Stimulated activated naive B cell treated with anti-CD40 and anti-IgM and Interleukin-4, amounts not matched to agents 10 μg/mL and 1 μg/mL and 100 μg/mL, for 72 hours (primary cell): ENCODE measurements around the gene ZBTB7A.
"Not testable (repeated sequence)": the region's sequence is repeated elsewhere in the genome, so short reads cannot be mapped to it uniquely, and the experiment has no call there.

Experiments used
- ATAC-seq, 2 donors: fragments of 150-1000 bp; cut with Tn5 transposase; replicated peaks; 2 replicates each; pipeline ENCODE4 v1.10.0; 2021; ENCODE audit warnings: moderate library complexity in 1 of 2
- DNase-seq: peaks from one replicate; pipeline ENCODE4 v3.0.0; 2021
- H3K27ac Mint-ChIP-seq: one replicate; pipeline ENCODE4 v1.8.0; 2022; ENCODE audit warnings: mild to moderate bottlenecking, mixed read lengths
- H3K27me3 Mint-ChIP-seq, 2 donors: one replicate each; pipeline ENCODE4 v1.8.0; 2022; ENCODE audit warnings: mixed read lengths in 2 of 2
- H3K36me3 Mint-ChIP-seq, 2 donors: one replicate each; pipeline ENCODE4 v1.8.0; 2022; ENCODE audit warnings: mixed read lengths in 2 of 2, mild to moderate bottlenecking in 1 of 2
- H3K4me1 Mint-ChIP-seq, 2 donors: one replicate each; pipeline ENCODE4 v1.8.0; 2022; ENCODE audit warnings: mixed read lengths in 2 of 2, mild to moderate bottlenecking in 1 of 2
- H3K4me3 Mint-ChIP-seq, 2 donors: one replicate each; pipeline ENCODE4 v1.8.0; 2022; ENCODE audit warnings: mild to moderate bottlenecking in 2 of 2, mixed read lengths in 2 of 2, moderate library complexity in 1 of 2
- H3K9me3 Mint-ChIP-seq, 2 donors: one replicate each; pipeline ENCODE4 v1.8.0; 2022; ENCODE audit warnings: mixed read lengths in 2 of 2, mild to moderate bottlenecking in 1 of 2

ZBTB7A gene

DNA sequence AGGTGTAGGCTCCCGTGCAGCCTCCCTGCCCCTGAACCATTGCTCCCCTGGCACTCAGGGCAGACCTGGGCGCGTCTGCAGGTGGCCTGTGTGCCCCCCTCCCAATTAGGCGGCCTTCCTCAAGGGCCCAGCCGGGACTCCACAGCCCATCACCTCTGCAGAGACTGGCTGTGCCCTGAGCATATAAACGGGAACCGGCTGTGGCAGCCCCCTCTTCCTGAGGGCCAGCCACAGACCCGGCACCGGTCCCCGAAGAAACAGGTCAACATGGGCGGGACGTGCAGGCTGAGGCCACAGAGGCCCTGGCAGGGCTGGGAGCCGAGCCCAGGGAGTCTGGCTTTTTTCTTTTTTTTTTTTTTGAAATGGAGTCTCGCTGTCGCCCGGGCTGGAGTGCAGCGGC lies 47.1 kb downstream of the ZBTB7A start:
- no peak for DNase-seq
- Mint-ChIP-seq H3K9me3 (no peaks in the 10 kb centered on the region), H3K27ac (no peak overlapping the region), H3K4me1 (peaks cover 17 to 28% of the 10 kb centered on the region in 2 donors), H3K27me3 (no peaks in the 10 kb centered on the region), H3K36me3 (peaks cover 28 to 45% of the 10 kb centered on the region in 2 donors), H3K4me3 (no peak overlapping the region)
- ATAC-seq = no peak

DNA sequence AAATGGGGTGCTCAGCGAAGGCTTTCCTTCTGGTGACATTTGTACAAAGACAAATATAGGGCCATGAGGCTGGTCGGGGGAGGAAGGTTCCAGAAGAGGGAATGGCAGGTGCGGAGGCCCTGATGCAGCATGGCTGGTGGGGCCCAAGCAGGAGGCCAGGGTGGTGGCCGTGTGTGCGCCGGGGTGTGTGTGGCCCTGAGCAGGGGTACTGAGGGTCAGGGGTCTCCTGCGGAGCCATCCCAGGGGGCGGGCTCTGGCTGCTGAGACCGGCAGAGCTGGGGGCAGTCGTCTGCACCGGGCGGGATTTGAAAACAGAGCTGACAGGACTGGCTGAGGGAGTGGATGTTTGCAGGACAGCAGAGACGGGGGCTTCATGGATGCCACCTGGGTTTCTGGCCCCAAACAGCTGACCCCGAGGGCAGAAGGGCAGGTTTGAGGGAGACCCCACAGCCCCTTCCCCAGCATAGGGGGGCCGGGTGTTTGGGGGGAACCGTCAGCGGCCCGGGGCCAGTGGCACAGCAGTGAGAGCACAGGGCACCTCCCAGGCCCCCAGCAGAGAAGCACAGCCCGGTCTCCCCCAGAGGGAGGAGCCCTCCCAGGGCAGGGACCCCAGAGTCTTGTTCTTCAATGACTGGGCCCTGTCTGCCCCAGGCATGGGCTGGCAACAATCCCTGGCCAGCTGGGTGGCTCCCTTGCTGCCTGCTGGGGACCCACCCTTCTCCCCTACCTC lies 47.8 kb downstream of the ZBTB7A start:
- Mint-ChIP-seq H3K27me3 (no peaks in the 10 kb centered on the region), H3K9me3 (no peaks in the 10 kb centered on the region), H3K27ac (no peak overlapping the region), H3K36me3 (peaks cover 28 to 49% of the 10 kb centered on the region in 2 donors), H3K4me3 (no peak overlapping the region), H3K4me1 (peaks cover 16 to 33% of the 10 kb centered on the region in 2 donors)
- DNase-seq (no peak), ATAC-seq (no peak)

DNA sequence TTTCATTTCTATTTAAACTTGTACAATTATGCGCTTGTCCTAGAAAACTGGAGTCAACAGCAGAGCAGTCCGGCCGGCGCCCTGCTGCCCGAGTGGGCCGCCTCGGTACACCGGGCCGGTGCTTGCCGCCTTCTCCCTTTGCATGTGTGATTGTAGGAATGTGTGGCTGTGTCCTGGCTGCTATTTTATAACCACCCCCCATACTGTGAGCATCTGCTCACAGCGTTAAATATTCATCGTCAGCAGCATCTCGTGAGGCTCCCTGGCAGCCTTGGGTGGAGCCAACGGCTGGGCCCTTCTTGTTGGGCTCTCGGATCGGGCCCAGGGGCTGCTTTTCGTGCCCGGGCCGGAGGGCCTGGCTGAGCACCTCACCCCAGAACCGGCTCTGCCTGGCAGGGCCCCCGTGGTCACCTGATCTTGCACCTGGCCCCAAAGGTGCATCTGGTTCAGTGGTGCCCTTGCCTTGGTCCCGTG lies 48.5 kb downstream of the ZBTB7A start:
- Mint-ChIP-seq H3K4me1 (peaks cover 15 to 35% of the 10 kb centered on the region in 2 donors), H3K9me3 (no peaks in the 10 kb centered on the region), H3K36me3 (peaks cover 25 to 49% of the 10 kb centered on the region in 2 donors), H3K4me3 (no peak overlapping the region), H3K27ac (no peak overlapping the region), H3K27me3 (no peaks in the 10 kb centered on the region)
- ATAC-seq = no peak
- no peak for DNase-seq

DNA sequence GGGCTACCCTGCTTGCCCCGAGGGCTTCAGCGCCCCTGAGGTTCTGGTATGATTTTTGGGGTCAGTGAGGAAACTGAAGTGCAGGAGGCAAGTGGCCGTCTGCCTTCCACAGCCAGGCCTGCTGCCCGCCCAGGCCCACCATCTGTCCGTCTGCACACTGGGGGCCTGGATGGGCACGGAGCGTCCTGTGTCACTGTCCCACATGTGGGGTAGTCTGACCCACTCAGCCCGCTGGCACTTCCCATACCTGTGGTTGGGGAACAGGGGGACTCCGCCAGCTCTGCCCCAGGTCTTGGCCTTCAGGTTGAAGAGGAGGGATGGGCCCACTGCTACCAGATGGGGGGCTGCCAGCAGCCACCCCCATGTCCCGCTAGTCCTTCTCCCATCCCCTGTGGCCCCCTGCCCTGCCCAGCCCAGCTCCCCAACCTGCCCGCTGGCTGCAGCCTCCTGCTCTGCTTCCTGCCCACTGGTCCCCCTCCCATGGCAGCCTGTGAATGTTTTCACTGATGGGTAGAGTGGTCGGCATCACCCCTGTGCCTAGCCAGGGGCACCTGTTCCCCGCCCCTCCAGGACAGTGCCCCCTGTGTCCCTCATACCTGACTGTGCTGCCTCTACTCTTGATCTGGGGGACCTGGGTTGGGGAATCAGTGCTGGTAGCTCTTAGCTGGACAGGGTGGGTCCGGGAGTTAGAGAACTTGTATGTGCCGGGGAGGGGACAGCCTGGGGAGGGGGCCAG lies 49.6 kb downstream of the ZBTB7A start:
- Mint-ChIP-seq H3K4me3 (no peak overlapping the region), H3K4me1 (peaks cover 18 to 46% of the 10 kb centered on the region in 2 donors), H3K27me3 (no peaks in the 10 kb centered on the region), H3K27ac (peak overlapping the region; percentile 14), H3K36me3 (peaks cover 28 to 55% of the 10 kb centered on the region in 2 donors), H3K9me3 (no peaks in the 10 kb centered on the region)
- no peak for DNase-seq
- ATAC-seq = no peak

DNA sequence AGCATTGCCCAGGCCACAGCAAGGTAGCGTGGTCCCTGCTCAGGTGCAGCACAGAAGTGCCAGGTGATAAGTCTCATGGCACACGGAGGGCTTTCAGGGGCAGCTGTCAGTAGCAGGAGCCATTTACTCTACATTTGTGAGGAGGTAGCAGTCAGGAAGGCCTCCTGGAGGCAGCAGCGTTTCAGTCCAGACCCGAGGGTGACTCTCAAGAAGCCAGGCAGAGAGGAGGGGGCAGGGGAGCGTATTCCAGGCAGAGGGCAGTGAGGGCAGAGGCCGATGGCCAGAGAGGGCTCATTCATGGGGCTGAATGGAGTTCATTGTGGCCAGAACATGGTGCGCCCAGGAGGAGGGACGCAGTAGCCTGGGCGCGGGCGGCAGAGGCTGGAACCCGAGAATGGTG lies 50.2 kb downstream of the ZBTB7A start:
- Mint-ChIP-seq H3K36me3 (peaks cover 25 to 52% of the 10 kb centered on the region in 2 donors), H3K27me3 (no peaks in the 10 kb centered on the region), H3K9me3 (no peaks in the 10 kb centered on the region), H3K4me3 (no peak overlapping the region), H3K4me1 (peaks cover 18 to 46% of the 10 kb centered on the region in 2 donors), H3K27ac (peak overlapping the region; percentile 14)
- ATAC-seq (no peak), DNase-seq (no peak)

DNA sequence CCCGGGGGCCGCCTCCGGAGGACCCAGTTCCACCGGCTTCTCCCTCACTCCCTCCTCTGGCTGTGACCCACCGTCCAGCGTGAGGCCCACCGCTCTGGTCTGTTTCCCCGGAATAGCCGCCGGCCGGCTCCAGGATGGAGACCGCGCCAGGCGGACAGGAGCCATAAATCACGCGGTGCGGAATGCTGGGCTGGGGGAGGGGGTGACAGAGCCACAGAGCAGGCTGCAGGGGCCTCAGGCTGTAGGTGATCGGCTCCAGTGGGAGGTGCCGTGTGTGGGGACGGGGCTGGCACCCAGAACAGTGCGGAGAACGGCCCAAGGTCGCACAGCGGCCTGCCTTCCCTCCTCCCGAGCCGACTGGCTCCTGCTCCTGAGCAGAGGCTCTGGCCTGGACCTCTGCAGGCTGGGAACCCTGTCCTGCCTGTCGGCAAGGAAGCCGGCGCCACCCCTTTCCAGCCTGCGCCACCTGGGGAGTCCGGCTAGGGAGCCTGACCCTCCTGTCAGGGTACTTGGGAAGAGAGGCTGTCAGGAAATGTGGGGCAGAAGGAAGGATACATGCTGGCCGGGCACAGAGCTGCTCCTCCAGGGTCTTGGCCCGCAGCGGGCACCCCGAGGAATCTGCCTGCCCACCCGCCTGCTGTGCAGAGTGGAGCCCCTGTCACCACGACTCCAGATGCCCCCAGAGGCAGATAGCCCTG lies 50.8 kb downstream of the ZBTB7A start:
- no peak overlapping the region for H3K27ac Mint-ChIP-seq
- H3K36me3 Mint-ChIP-seq = peaks cover 25 to 57% of the 10 kb centered on the region in 2 donors
- H3K27me3 Mint-ChIP-seq = no peaks in the 10 kb centered on the region
- no peak for DNase-seq
- no peaks in the 10 kb centered on the region for H3K9me3 Mint-ChIP-seq
- H3K4me1 Mint-ChIP-seq = peaks cover 22 to 52% of the 10 kb centered on the region in 2 donors
- no peak for ATAC-seq
- no peak overlapping the region for H3K4me3 Mint-ChIP-seq

DNA sequence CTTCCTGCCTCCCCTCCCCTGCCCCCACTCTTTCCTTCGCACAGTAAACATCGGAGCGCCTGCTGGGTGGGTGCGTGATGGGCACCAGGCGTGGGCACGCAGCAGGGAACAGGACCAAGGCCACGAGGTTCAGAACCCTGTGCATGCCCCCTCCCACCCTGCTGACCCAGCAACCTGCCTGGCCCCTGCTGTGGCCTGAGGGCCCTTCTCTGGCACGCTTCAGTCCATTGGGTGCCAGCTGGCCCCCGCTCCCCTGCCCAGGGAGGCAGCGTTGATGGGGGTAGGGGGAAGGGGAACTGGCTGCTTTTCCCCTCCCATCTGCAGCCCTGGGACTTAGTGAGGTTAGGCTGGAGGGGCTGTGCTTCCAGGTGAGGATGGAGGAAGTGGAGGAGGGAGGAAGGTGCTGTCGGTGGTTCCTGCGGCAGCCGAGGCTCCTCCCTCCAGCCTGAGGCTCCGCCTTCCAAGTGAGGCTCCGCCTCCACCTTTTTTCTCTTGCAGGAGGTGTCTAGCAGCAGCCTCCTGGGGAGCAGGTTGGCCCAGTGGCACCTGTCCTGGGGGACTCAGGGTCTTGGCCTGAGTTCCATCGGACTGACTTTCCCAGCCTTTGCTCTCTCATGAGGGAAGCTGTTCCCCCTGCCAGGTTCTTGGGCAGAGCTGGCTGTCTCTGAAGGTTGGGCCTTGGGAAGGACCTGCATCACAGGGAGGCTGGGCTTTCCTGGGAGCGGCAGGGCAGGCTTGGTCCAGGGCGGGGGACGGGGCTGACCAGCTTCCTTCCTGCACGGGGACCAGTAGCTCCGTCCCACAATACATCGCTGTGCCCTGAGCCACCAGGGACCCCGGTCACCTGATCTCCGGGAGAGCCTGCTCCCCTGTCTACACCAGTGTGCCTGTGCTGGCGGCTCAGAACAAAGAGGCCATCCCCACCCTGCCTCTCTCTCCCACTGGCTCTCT lies 51.9 kb downstream of the ZBTB7A start:
- DNase-seq (no peak), ATAC-seq (peak; percentile 55 to 59)
- Mint-ChIP-seq H3K4me3 (no peak overlapping the region), H3K36me3 (peaks cover 25 to 48% of the 10 kb centered on the region in 2 donors), H3K4me1 (peaks cover 25 to 59% of the 10 kb centered on the region in 2 donors), H3K27me3 (no peaks in the 10 kb centered on the region), H3K9me3 (no peaks in the 10 kb centered on the region), H3K27ac (no peak overlapping the region)

DNA sequence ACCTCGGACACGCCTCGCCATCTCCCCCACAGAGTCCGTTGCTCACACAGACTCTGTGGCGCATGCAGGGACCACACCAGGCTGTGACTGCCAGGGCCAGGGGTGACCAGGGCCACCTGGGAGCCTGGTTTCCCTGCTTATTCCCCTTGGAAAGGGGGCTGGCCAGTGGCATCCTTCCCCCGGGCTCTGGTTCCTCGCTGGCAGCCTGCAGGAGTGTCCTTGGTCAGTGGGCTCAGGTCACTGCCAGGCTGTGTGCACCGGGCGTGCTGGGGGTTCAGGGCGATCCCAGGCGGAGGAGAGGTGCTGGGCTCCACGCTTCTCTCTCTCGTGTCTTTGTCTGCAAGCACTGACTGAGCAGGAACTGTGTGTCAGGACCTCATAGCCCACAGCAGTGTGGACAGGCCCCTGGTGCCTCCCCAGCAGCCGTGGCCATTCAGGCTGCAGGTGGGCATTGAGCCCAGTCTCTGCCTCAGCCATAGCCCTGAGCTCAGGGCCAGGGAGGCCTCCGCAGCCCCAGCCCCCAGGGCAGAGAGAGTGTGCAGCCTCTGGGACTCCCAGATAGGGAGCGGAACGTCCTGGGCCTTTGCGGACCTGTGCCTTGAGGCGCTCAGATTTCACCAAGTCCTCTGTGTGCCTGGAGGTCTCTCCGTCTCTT lies 52.7 kb downstream of the ZBTB7A start:
- DNase-seq (no peak), ATAC-seq (no peak)
- H3K27ac Mint-ChIP-seq = no peak overlapping the region
- no peaks in the 10 kb centered on the region for H3K9me3 Mint-ChIP-seq
- H3K4me3 Mint-ChIP-seq = no peak overlapping the region
- peaks cover 32 to 67% of the 10 kb centered on the region in 2 donors for H3K4me1 Mint-ChIP-seq
- H3K27me3 Mint-ChIP-seq = no peaks in the 10 kb centered on the region
- peaks cover 27 to 48% of the 10 kb centered on the region in 2 donors for H3K36me3 Mint-ChIP-seq

DNA sequence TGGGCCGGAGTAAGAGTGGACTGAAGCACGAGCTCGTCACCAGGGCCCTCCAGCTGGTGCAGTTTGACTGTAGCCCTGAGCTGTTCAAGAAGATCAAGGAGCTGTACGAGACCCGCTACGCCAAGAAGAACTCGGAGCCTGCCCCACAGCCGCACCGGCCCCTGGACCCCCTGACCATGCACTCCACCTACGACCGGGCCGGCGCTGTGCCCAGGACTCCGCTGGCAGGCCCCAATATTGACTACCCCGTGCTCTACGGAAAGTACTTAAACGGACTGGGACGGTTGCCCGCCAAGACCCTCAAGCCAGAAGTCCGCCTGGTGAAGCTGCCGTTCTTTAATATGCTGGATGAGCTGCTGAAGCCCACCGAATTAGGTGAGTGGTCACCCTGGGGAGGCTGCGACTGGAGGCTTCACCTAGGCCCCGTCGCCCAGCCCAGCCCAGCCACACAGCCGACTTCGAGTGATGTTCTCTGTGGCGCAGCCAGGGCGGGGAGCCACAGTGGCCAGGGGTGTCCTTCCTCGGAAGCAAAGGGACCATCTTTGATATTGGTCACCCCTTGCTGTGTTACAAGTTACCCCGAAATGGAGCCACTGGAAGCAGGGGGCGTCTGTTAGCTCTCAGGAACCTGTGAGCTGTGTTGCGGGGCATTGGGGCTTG lies 53.6 kb downstream of the ZBTB7A start:
- Mint-ChIP-seq H3K9me3 (no peaks in the 10 kb centered on the region), H3K27ac (peak overlapping the region; percentile 65), H3K36me3 (peaks cover 21 to 42% of the 10 kb centered on the region in 2 donors), H3K27me3 (no peaks in the 10 kb centered on the region), H3K4me3 (no peak overlapping the region), H3K4me1 (peaks cover 33 to 69% of the 10 kb centered on the region in 2 donors)
- no peak for DNase-seq
- ATAC-seq = no peak

DNA sequence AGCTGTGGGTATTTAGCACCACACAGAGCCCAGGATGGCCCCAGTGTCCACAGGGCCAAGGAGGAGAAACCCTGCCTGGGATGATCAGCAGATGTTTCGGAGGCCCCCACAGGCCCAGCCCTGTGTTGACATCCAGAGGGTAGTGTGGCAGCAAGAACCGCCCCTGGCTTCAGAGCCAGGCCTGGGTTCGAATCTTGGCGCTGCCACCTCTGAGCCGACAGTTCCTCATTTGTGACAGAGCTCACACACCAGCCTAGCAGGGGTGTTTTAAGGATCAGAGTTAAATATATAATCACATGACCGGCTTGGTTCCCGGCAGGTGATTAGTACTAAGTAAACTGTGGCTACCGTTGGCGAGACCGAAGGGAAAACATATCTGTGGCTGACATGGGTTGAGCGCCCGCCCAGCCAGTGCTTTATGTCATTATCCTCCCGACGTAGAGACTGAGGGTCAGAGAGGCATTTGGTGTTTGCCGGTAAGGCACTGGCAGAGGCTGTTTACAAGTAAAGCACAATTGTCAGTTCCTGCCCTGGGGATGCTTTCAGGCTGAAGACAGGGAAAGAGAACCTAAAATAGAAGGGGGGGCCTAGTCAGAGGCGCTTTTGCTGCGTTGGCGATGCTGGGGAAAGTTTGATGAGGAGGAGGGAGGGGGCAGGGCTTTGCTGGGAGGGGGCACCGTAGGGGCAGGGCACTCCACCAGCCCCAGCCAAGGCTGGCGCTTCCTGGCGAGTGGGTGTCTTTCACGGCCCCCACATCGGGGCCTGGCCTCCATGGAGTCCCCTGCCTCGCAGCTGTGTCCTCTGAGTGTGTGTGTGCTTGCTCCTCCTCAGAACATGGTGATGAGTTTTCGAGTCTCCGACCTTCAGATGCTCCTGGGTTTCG lies 54.4 kb downstream of the ZBTB7A start:
- ATAC-seq = no peak
- no peak overlapping the region for H3K27ac Mint-ChIP-seq
- peaks cover 32 to 67% of the 10 kb centered on the region in 2 donors for H3K4me1 Mint-ChIP-seq
- no peak for DNase-seq
- peak overlapping the region in 1 of 2 donors; percentile 22 for H3K4me3 Mint-ChIP-seq
- peaks cover 19 to 39% of the 10 kb centered on the region in 2 donors for H3K36me3 Mint-ChIP-seq
- no peaks in the 10 kb centered on the region for H3K27me3 Mint-ChIP-seq
- no peaks in the 10 kb centered on the region for H3K9me3 Mint-ChIP-seq

DNA sequence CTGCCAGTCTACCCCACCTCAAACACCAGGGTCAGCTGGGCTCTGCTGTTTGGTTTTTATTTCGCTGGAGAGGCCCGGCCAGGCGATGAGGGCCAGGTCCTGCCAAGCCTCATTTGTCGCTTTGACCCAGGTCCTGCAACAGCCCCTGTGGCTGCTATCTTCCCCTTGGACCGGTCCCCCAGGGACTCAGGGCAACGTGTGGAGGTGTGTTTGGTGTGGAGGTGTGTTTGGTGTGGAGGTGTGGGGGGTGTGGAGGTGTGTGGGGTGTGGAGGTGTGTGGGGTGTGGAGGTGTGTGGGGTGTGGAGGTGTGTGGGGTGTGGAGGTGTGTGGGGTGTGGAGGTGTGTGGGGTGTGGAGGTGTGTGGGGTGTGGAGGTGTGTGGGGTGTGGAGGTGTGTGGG lies 55.3 kb downstream of the ZBTB7A start:
- ATAC-seq, H3K9me3 Mint-ChIP-seq, H3K27ac Mint-ChIP-seq, DNase-seq, H3K4me3 Mint-ChIP-seq, H3K27me3 Mint-ChIP-seq: not testable (repeated sequence)
- Mint-ChIP-seq H3K4me1 (peaks cover 32 to 65% of the 10 kb centered on the region in 2 donors), H3K36me3 (peaks cover 19 to 36% of the 10 kb centered on the region in 2 donors)

DNA sequence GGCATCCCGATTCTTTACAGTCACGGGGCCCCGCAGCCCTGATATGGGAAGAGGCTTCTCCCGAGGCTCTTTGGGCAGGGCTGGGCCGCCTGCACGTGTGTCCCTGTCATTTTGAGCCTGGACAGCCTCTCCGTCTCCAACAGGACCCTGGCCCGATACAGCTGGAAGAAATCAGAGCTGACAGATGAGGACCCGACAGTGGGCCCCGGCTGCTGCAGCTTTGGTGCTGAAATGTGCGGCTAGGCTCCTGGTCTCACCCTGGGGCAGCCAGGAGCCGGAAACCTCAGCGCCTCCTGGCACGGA lies 55.9 kb downstream of the ZBTB7A start:
- H3K4me3 Mint-ChIP-seq = no peak overlapping the region
- H3K27ac Mint-ChIP-seq = no peak overlapping the region
- H3K36me3 Mint-ChIP-seq = peaks cover 19 to 31% of the 10 kb centered on the region in 2 donors
- DNase-seq (no peak), ATAC-seq (no peak)
- peaks cover 33 to 66% of the 10 kb centered on the region in 2 donors for H3K4me1 Mint-ChIP-seq
- H3K9me3 Mint-ChIP-seq = no peaks in the 10 kb centered on the region
- H3K27me3 Mint-ChIP-seq = no peaks in the 10 kb centered on the region
